Stomach (tissue), 4 donors: Measurements from ENCODE around the gene HSPBP1.

ENCODE experiments used
- EP300 ChIP-seq: sonication (generic); formaldehyde crosslinking; IDR thresholded peaks from one replicate; pipeline ENCODE4 v1.6.1; 2017; ENCODE audit warnings: antibody characterized with exemption
- POLR2A ChIP-seq, 4 donors: fragments of 450-650 bp; IDR thresholded peaks; one replicate each; pipeline ENCODE4 v1.6.1; 2016; ENCODE audit warnings: antibody characterized with exemption in 4 of 4, control low read depth in 2 of 4, mild to moderate bottlenecking in 1 of 4, moderate library complexity in 1 of 4
- POLR2AphosphoS5 ChIP-seq, 3 donors: sonication (generic); formaldehyde crosslinking; IDR thresholded peaks; one replicate each; pipeline ENCODE4 v1.6.1; 2016; ENCODE audit warnings: antibody characterized with exemption in 3 of 3
- TF ChIP-seq, protein P1 (sequence below), 7 experiments: fragments of 450-650 bp in 4 of 7; fragments of 200-600 bp in 3 of 7; sonication (generic) in 3 of 7; IDR thresholded peaks; one replicate each; pipeline ENCODE4 v1.5.1; 2016 to 2019; ENCODE audit warnings: antibody characterized with exemption in 7 of 7, control low read depth in 2 of 7, mild to moderate bottlenecking in 1 of 7

GRCh38 chr19:55297267-55297666 is 17.4 kb upstream of the HSPBP1 start:
- TF ChIP-seq, protein P1, sequence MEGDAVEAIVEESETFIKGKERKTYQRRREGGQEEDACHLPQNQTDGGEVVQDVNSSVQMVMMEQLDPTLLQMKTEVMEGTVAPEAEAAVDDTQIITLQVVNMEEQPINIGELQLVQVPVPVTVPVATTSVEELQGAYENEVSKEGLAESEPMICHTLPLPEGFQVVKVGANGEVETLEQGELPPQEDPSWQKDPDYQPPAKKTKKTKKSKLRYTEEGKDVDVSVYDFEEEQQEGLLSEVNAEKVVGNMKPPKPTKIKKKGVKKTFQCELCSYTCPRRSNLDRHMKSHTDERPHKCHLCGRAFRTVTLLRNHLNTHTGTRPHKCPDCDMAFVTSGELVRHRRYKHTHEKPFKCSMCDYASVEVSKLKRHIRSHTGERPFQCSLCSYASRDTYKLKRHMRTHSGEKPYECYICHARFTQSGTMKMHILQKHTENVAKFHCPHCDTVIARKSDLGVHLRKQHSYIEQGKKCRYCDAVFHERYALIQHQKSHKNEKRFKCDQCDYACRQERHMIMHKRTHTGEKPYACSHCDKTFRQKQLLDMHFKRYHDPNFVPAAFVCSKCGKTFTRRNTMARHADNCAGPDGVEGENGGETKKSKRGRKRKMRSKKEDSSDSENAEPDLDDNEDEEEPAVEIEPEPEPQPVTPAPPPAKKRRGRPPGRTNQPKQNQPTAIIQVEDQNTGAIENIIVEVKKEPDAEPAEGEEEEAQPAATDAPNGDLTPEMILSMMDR (IDR thresholded peaks at IDR 0.05) = no peak
- TF ChIP-seq EP300 (no peak), POLR2A (IDR thresholded peaks at IDR 0.05) (no peak), POLR2AphosphoS5 (IDR thresholded peaks at IDR 0.05) (no peak)
